Endothelial cell (in vitro differentiated cells): Measurements from ENCODE around the gene CCM2. TPM values are rescaled to one million over a fixed set of nuclear protein-coding genes. Genes with fewer than 3 reads are reported as not detected.

Source experiments
- DNase-seq: peaks from one replicate; pipeline ENCODE4 v3.0.0; 2021; ENCODE audit warnings: low spot score
- H3K27ac Mint-ChIP-seq: one replicate; pipeline ENCODE4 v1.8.0; 2021; ENCODE audit warnings: mixed read lengths, inconsistent platforms; ENCODE audit not compliant: unreplicated experiment
- H3K27me3 Mint-ChIP-seq: one replicate; pipeline ENCODE4 v1.8.0; 2021; ENCODE audit warnings: mild to moderate bottlenecking, moderate library complexity, mixed read lengths, inconsistent platforms; ENCODE audit not compliant: unreplicated experiment
- H3K36me3 Mint-ChIP-seq: one replicate; pipeline ENCODE4 v1.8.0; 2021; ENCODE audit warnings: mild to moderate bottlenecking, low read depth, mixed read lengths, inconsistent platforms; ENCODE audit not compliant: unreplicated experiment
- H3K4me1 Mint-ChIP-seq: one replicate; pipeline ENCODE4 v1.8.0; 2021; ENCODE audit warnings: mild to moderate bottlenecking, mixed read lengths, inconsistent platforms; ENCODE audit not compliant: unreplicated experiment
- H3K4me3 Mint-ChIP-seq: one replicate; pipeline ENCODE4 v1.8.0; 2021; ENCODE audit warnings: mild to moderate bottlenecking, mixed read lengths, inconsistent platforms; ENCODE audit not compliant: unreplicated experiment
- H3K9me3 Mint-ChIP-seq: one replicate; pipeline ENCODE4 v1.8.0; 2021; ENCODE audit warnings: mixed read lengths, inconsistent platforms; ENCODE audit not compliant: unreplicated experiment
- total RNA-seq: library from RNA; stranded (reverse); fragmentation: NEBNext Ultra II Directional; extraction: Animal tissue kit (Norgen Biotek cat#: 25700); gene quantifications from one replicate; pipeline ENCODE4 v1.2.1, GENCODE V29; 2021; ENCODE audit not compliant: unreplicated experiment
- TF ChIP-seq, protein P1 (sequence below): fragments of 200-600 bp; sonication (generic); IDR thresholded peaks from one replicate; pipeline ENCODE4 v1.5.0; 2021; ENCODE audit warnings: antibody characterized with exemption; ENCODE audit not compliant: unreplicated experiment

The CCM2 gene
- total RNA-seq, 1 donor from 2014 or later, result 59.8 TPM

DNA sequence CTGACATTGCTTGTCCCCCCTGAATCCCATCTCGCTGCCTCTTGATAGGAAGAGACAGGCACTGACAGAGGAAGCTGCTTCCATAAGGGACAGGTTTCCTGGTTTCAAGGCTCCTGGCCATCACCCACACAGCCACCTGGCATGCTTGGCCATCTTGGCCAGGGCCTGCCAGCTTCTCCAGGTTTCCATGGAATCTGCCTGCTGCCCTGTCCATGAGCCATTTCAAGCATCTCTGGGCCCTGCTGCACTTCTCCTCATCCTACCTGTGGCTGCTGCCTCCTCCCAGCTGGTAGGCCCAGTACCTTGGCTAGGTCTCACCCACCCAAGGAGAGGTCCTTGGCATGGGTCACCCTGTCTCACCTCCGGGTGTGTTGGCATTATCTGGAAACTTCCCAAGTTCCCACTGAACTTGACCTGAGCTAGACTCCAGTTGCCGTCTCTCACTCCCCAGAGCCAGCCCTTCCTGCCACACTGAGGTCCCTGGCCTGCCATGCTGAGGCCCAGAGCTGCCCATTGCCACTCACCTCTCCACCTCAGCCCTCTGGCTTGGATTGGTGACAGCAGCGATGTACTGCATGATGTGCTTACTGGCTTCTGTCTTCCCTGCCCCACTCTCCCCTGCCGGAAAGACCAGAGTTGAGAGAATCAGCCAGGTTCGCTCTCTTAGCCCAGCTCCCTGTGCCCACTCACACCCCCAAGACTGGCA, 23.8 kb upstream of the CCM2 start:
- no peak overlapping the region for H3K27ac Mint-ChIP-seq
- H3K4me3 Mint-ChIP-seq, result no peak overlapping the region
- TF ChIP-seq, protein P1, sequence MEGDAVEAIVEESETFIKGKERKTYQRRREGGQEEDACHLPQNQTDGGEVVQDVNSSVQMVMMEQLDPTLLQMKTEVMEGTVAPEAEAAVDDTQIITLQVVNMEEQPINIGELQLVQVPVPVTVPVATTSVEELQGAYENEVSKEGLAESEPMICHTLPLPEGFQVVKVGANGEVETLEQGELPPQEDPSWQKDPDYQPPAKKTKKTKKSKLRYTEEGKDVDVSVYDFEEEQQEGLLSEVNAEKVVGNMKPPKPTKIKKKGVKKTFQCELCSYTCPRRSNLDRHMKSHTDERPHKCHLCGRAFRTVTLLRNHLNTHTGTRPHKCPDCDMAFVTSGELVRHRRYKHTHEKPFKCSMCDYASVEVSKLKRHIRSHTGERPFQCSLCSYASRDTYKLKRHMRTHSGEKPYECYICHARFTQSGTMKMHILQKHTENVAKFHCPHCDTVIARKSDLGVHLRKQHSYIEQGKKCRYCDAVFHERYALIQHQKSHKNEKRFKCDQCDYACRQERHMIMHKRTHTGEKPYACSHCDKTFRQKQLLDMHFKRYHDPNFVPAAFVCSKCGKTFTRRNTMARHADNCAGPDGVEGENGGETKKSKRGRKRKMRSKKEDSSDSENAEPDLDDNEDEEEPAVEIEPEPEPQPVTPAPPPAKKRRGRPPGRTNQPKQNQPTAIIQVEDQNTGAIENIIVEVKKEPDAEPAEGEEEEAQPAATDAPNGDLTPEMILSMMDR, result no peak
- DNase-seq, result no peak
- H3K4me1 Mint-ChIP-seq, result peaks cover 6% of the 10 kb centered on the region
- H3K27me3 Mint-ChIP-seq, result peaks cover 5% of the 10 kb centered on the region
- no peaks in the 10 kb centered on the region for H3K9me3 Mint-ChIP-seq
- H3K36me3 Mint-ChIP-seq, result peaks cover 5% of the 10 kb centered on the region

DNA sequence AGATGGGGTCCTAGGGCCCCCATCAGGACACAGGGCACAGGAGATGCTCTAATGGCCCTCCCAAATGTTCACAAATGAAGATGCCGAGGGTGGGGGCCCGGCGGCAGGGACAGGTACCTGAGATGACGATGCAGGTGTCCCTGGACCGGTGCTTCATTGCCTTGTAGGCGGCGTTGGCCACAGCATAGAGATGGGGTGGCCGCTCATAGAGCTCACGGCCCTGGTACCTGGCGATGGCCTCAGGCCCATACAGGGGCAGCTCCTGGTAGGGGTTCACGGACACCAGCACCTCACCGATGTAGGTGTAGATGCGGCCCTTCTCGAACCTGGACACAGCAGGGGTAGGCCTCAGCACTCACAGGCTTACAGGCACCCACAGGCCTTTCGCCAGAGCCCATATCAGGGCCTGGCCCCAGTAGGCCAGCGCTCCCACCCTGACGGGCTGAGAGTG, 23.2 kb upstream of the CCM2 start:
- Mint-ChIP-seq H3K27me3 (peaks cover 6% of the 10 kb centered on the region), H3K9me3 (no peaks in the 10 kb centered on the region)
- TF ChIP-seq, protein P1, result no peak

DNA sequence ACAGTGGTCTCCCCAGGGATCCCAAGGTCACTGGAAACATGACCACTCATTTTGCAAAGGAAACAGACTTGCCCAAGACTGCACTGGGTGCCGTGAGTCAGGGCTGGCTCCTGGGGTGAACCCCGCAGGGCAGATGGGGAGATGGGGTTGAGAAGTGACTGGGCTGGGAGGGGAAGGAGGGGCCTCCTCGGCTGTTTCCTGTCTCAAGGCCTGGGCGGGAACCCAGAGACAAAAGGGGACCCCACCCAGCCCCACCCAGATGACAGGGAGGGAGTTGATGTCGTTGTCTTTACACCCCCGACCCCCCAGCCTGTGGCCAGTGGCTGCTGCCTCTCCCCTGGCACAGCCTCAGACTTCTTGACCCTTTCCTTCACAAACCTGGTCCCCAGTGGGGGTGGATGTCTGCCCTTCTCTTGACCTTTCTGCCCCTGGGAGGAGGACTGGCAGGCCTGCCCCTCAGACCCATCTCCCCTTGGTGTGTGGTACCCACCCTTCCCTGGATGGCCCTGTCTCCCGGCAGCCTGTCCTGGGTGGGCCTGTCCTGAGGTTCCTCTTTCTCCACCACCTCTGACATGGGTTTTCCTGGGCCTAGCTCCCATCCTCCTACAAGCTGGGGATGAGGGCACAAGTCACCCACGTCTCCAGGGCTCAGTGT, 22.6 kb upstream of the CCM2 start:
- no peak for DNase-seq
- Mint-ChIP-seq H3K36me3 (peaks cover 5% of the 10 kb centered on the region), H3K27ac (no peak overlapping the region), H3K27me3 (peaks cover 6% of the 10 kb centered on the region), H3K4me3 (no peak overlapping the region), H3K9me3 (no peaks in the 10 kb centered on the region), H3K4me1 (no peaks in the 10 kb centered on the region)
- TF ChIP-seq, protein P1, result no peak

More for the DNA sequence above, 23.2 kb upstream of the CCM2 start:
- H3K4me1 Mint-ChIP-seq, result peaks cover 6% of the 10 kb centered on the region
- peaks cover 5% of the 10 kb centered on the region for H3K36me3 Mint-ChIP-seq
- no peak overlapping the region for H3K27ac Mint-ChIP-seq
- DNase-seq, result no peak
- no peak overlapping the region for H3K4me3 Mint-ChIP-seq

DNA sequence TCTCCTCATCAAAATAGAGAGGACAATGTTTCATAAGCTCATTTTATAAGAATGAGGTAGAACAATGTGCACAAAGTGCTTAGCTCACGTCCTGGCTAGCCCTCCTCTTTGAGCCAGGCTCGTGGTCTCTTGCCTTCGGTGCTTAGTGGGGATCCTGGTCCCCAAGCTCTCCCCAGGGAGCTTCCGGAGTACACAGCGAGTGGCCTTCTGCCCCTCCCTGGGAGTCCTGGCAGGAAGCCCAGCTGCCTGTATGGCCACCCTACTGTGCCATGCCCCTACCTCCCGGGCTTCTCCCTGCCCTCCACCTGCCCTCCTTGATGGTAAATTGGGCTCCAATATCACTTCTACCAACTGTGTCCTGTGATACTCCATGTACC, 22.1 kb upstream of the CCM2 start:
- TF ChIP-seq, protein P1, result no peak
- H3K27ac Mint-ChIP-seq, result no peak overlapping the region

More for the DNA sequence above, 22.1 kb upstream of the CCM2 start:
- H3K4me3 Mint-ChIP-seq, result no peak overlapping the region
- no peaks in the 10 kb centered on the region for H3K9me3 Mint-ChIP-seq
- no peaks in the 10 kb centered on the region for H3K4me1 Mint-ChIP-seq
- no peak for DNase-seq
- H3K36me3 Mint-ChIP-seq, result peaks cover 8% of the 10 kb centered on the region
- peaks cover 6% of the 10 kb centered on the region for H3K27me3 Mint-ChIP-seq
